Muscle layer of duodenum (tissue), 2 donors: ENCODE data around the gene EIF2B2.
"Not testable (repeated sequence)": the region's sequence is repeated elsewhere in the genome, so short reads cannot be mapped to it uniquely, and the experiment has no call there.

Source experiments
- H3K27ac ChIP-seq: one replicate; pipeline ENCODE4 v1.7.0; 2013; ENCODE audit warnings: mild to moderate bottlenecking, low read length
- H3K27me3 ChIP-seq: one replicate; pipeline ENCODE4 v1.7.0; 2013; ENCODE audit warnings: low read depth, mild to moderate bottlenecking, control low read depth, low read length
- H3K36me3 ChIP-seq, 2 donors: one replicate each; pipeline ENCODE4 v1.7.0; 2013; ENCODE audit warnings: low read length in 2 of 2, control low read depth in 1 of 2, mild to moderate bottlenecking in 1 of 2; ENCODE audit not compliant: insufficient read depth in 2 of 2, control insufficient read depth in 1 of 2
- H3K4me1 ChIP-seq, 2 donors: one replicate each; pipeline ENCODE4 v1.7.0; 2013; ENCODE audit warnings: low read length in 2 of 2, mild to moderate bottlenecking in 2 of 2, control low read depth in 1 of 2, moderate library complexity in 1 of 2; ENCODE audit not compliant: insufficient read depth in 2 of 2, control insufficient read depth in 1 of 2
- H3K4me3 ChIP-seq, 2 donors: one replicate each; pipeline ENCODE4 v1.7.0; 2013; ENCODE audit warnings: low read length in 2 of 2, low read depth in 1 of 2, mild to moderate bottlenecking in 1 of 2
- H3K9me3 ChIP-seq, 2 donors: one replicate each; pipeline ENCODE4 v1.7.0; 2013; ENCODE audit warnings: low read length in 2 of 2, control low read depth in 1 of 2, mild to moderate bottlenecking in 1 of 2; ENCODE audit not compliant: control insufficient read depth in 1 of 2
- donor health status: healthy.

The EIF2B2 gene

DNA sequence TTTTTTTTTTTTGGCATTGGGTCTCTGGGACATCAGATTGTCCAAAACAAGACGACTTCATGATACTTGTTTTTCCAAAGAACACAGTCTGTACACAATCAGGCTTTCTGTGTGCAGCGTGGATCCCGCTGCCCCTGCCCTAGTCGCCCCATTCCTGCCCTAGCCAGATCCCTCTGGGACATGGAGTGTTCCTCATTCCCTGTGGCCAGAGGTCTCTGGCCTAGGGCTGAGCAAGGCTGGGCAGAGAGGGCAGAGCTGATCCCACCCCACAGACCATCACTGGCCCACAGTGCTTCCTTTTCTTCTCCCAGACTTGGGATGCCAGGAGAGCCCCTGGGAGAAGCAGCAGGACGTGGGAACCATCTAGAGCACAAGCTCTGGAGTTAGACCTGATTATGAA, 20.9 kb upstream of the EIF2B2 start:
- Histone ChIP-seq H3K36me3 (no peaks in the 10 kb centered on the region), H3K4me1 (no peaks in the 10 kb centered on the region), H3K4me3 (no peak overlapping the region), H3K9me3 (no peaks in the 10 kb centered on the region), H3K27ac (no peak overlapping the region), H3K27me3 (no peaks in the 10 kb centered on the region)

DNA sequence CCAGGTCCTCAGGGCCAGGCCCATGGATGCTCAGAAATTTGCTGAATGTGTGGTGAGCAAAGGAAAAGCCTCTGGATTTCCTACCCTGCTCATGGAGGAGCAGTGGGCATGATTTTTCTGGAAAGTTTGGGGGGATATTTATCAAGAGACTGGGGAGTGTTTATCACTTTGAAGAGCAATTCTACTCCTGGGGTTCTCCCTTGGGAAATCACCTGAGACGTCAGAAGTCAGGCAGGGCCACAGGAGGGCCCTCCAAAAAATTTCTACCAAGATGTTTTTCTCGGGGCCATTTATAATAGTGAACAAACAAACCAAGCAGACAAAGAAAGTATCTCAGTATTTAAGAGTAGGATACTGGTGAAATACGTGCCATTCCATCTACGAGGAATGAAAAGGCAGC, 20.1 kb upstream of the EIF2B2 start:
- Histone ChIP-seq H3K4me1 (no peaks in the 10 kb centered on the region), H3K9me3 (no peaks in the 10 kb centered on the region), H3K4me3 (no peak overlapping the region)

GRCh38 chr14:74983343-74983742, 19.4 kb upstream of the EIF2B2 start:
- H3K27ac ChIP-seq, result no peak overlapping the region
- H3K4me1 ChIP-seq, result no peaks in the 10 kb centered on the region

More for the DNA sequence above, 20.1 kb upstream of the EIF2B2 start:
- Histone ChIP-seq H3K27me3 (no peaks in the 10 kb centered on the region), H3K27ac (no peak overlapping the region), H3K36me3 (no peaks in the 10 kb centered on the region)

DNA sequence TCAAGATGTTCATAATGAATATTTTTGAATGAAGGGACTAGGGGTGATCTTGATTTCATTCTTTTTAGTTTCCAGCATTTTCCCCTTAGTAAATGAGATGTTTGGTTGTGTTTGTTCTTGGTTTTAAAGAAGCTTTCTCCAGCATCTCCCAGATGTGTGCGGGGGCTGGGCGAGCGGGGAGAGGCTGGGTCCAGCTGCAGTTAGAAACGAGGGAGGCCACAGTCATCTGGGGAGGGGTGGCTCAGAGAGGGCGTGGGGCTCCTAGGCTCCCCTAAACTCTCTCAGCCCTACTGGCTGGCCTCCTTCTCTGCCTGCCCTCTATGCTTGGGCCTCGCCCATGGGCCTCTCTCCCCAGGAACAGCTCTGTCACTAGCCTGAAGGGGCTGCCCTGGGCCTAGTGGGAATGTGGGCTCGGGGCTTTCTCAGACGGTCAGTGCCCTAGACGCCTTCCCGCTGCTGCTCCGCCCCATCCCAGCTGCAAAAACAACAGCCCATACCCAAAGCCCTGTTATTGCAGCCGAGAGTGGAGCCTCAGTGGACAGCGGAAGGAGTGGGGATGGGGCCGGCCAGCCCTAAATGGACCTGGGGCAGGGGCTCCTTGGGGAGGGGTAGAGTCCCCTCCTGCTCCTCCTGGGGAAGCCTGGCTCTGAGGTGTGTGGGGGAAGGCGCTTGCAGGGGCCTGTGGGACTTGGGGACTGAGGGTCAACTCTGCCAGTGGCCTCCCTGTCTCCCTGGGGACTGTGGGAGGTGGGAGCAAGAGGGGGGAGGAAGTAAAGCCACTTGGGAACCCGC, 18.3 kb upstream of the EIF2B2 start:
- Histone ChIP-seq H3K9me3 (no peaks in the 10 kb centered on the region), H3K4me3 (no peak overlapping the region), H3K27me3 (no peaks in the 10 kb centered on the region), H3K27ac (no peak overlapping the region), H3K36me3 (no peaks in the 10 kb centered on the region), H3K4me1 (no peaks in the 10 kb centered on the region)

More at GRCh38 chr14:74983343-74983742, 19.4 kb upstream of the EIF2B2 start:
- H3K36me3 ChIP-seq, result no peaks in the 10 kb centered on the region
- no peaks in the 10 kb centered on the region for H3K27me3 ChIP-seq
- H3K4me3 ChIP-seq, result no peak overlapping the region
- no peaks in the 10 kb centered on the region for H3K9me3 ChIP-seq

DNA sequence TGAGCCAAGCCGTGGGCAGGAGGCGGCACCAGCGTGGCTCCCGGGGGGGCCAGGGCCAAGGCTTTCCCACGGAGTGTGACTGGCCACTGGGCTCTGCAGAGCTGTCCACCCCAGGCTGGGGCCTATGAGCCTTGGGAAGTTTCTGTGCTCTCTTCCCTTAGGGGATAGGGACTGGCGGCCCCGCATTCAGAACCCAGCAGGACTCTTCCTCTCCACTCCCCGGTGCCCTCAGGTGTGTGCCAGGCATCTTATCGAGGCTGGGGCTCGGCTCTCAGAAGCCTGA, 17.8 kb upstream of the EIF2B2 start:
- Histone ChIP-seq H3K36me3 (no peaks in the 10 kb centered on the region), H3K4me3 (no peak overlapping the region), H3K27me3 (no peaks in the 10 kb centered on the region), H3K27ac (no peak overlapping the region), H3K4me1 (no peaks in the 10 kb centered on the region), H3K9me3 (no peaks in the 10 kb centered on the region)

DNA sequence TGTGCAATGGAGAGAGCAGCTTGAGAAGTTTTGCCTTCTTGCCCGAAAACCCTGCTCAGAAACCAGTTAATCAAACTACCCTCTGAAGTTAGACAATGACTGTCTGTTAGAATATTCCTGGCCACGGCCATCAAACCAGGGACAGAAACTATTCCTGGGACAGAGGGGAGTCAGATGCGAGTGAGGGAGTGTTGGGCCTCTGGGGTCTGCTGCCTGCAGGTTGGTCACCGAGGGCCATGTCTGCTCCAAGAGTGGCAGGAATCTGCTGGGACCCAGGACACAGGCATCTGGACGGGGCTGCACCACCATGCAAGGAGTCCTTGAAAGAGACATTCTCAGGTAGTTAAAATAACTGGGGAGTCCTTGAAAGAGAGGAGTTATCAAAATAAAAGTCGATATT, 16.9 kb upstream of the EIF2B2 start:
- Histone ChIP-seq H3K9me3 (no peaks in the 10 kb centered on the region), H3K27me3 (no peaks in the 10 kb centered on the region), H3K27ac (no peak overlapping the region), H3K4me1 (no peaks in the 10 kb centered on the region), H3K36me3 (no peaks in the 10 kb centered on the region), H3K4me3 (no peak overlapping the region)

DNA sequence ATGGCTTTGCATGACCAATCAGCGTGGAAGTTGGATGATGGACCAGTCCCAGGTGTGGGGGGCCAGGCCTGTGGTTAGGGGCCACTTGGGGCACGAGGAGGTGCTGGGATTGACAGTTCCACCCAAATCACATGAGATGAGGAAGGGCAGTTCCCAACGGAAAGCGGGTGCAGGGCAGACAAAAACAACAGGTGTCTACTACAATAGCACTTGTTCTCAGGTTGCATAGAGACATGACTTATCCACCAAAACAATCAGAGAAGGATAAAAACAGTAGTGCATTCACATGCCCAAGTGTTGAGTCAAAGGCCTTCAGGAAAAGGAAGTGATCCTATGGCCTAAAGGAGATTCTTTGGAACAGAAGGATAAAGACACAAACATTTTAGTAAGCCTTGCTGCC, 14.6 kb upstream of the EIF2B2 start:
- no peaks in the 10 kb centered on the region for H3K4me1 ChIP-seq
- no peaks in the 10 kb centered on the region for H3K27me3 ChIP-seq
- no peak overlapping the region for H3K27ac ChIP-seq
- H3K36me3 ChIP-seq, result no peaks in the 10 kb centered on the region
- no peak overlapping the region for H3K4me3 ChIP-seq
- H3K9me3 ChIP-seq, result no peaks in the 10 kb centered on the region

GRCh38 chr14:74988993-74989392, 13.7 kb upstream of the EIF2B2 start:
- Histone ChIP-seq H3K9me3 (no peaks in the 10 kb centered on the region), H3K27ac (no peak overlapping the region), H3K4me3 (no peak overlapping the region), H3K27me3 (no peaks in the 10 kb centered on the region), H3K36me3 (no peaks in the 10 kb centered on the region), H3K4me1 (no peaks in the 10 kb centered on the region)

GRCh38 chr14:74994182-74994581, 8.5 kb upstream of the EIF2B2 start:
- not testable (repeated sequence) for H3K27ac ChIP-seq, H3K4me1 ChIP-seq, H3K9me3 ChIP-seq, H3K27me3 ChIP-seq, H3K4me3 ChIP-seq, H3K36me3 ChIP-seq

DNA sequence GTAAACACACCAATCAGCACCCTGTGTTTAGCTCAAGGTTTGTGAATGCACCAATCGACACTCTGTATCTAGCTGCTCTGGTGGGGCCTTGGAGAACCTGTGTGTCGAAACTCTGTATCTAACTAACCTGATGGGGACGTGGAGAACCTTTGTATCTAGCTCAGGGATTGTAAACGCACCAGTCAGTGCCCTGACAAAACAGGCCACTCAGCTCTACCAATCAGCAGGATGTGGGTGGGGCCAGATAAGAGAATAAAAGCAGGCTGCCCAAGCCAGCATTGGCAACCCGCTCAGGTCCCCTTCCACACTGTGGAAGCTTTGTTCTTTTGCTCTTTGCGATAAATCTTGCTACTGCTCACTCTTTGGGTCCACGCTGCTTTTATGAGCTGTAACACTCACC, 6.9 kb upstream of the EIF2B2 start:
- not testable (repeated sequence) for H3K4me3 ChIP-seq, H3K27ac ChIP-seq, H3K36me3 ChIP-seq, H3K27me3 ChIP-seq, H3K9me3 ChIP-seq, H3K4me1 ChIP-seq

DNA sequence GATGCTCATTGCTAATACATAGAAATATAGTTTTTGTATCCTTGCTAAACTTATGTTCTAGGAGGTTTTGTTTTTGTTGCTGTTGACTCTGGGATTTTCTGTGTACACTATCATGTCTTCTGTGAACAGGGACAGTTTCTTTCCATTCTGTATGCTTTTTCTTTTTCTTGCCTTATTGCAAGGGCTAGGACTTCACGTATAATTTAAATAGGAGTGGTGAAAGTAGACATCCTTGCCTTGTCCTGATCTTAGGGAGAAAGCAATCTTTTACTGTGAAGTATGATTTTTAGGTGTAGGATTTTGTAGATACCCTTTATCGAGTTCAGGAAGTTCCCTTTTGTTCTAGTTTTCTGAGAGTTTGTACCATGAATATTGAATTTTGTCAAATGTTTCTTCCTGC, 1.5 kb upstream of the EIF2B2 start:
- Histone ChIP-seq H3K27me3 (no peaks in the 10 kb centered on the region), H3K27ac (no peak overlapping the region), H3K4me3 (no peak overlapping the region), H3K9me3 (peaks cover 0 to 2% of the 10 kb centered on the region in 2 donors), H3K36me3 (peaks cover 7 to 13% of the 10 kb centered on the region in 2 donors), H3K4me1 (peaks cover 7 to 20% of the 10 kb centered on the region in 2 donors)

DNA sequence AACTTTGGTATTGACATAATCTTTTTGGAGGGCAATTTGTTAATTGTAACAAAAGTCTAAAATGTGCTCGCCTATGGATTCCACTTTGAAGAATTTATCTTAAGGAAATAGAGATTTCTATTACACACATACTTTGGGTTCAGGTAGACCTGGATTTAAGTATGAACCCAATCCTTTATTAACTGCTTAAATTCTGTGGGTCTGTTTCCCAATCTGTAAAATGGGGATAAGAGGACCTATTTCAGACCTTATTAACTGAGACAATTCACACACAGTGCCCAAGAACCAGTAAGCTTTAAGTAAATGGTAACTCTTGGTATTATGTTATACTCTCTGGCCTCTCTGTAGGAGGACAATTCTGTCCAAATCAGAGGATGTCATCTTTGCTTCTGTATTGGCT, 822 bp upstream of the EIF2B2 start:
- no peaks in the 10 kb centered on the region for H3K9me3 ChIP-seq
- no peaks in the 10 kb centered on the region for H3K27me3 ChIP-seq
- peaks cover 13 to 19% of the 10 kb centered on the region in 2 donors for H3K36me3 ChIP-seq
- peak overlapping the region; percentile 97 to 98 for H3K4me3 ChIP-seq
- peak overlapping the region; percentile 83 for H3K27ac ChIP-seq
- peaks cover 7 to 20% of the 10 kb centered on the region in 2 donors for H3K4me1 ChIP-seq
